IPS-20b (cell line): Measurements from ENCODE around the gene HTN3.
"Not testable (repeated sequence)": the region's sequence is repeated elsewhere in the genome, so short reads cannot be mapped to it uniquely, and the experiment has no call there.

Experiments
- H3K27ac ChIP-seq: one replicate; pipeline ENCODE4 v1.5.1; 2013; ENCODE audit warnings: low read length
- H3K27me3 ChIP-seq: 2 replicates; pipeline ENCODE4 v1.6.1; 2013; ENCODE audit warnings: mild to moderate bottlenecking, low read length, inconsistent platforms; ENCODE audit not compliant: insufficient read depth
- H3K36me3 ChIP-seq: 2 replicates; pipeline ENCODE4 v1.6.1; 2013; ENCODE audit warnings: low read depth, mild to moderate bottlenecking, inconsistent platforms, low read length, moderate library complexity; ENCODE audit not compliant: insufficient read depth
- H3K4me1 ChIP-seq: 2 replicates; pipeline ENCODE4 v1.6.1; 2013; ENCODE audit warnings: mild to moderate bottlenecking, control low read depth, inconsistent platforms, low read length, moderate library complexity; ENCODE audit not compliant: insufficient read depth
- H3K4me3 ChIP-seq: 2 replicates; pipeline ENCODE4 v1.5.1; 2013; ENCODE audit warnings: mild to moderate bottlenecking, low read length, inconsistent platforms
- H3K9ac ChIP-seq: 2 replicates; pipeline ENCODE4 v1.6.1; 2013; ENCODE audit warnings: low read depth, mild to moderate bottlenecking, inconsistent platforms, low read length, moderate library complexity
- H3K9me3 ChIP-seq: 2 replicates; pipeline ENCODE4 v1.6.1; 2013; ENCODE audit warnings: mild to moderate bottlenecking, low read depth, low read length, inconsistent platforms; ENCODE audit not compliant: insufficient read depth

The HTN3 gene

GRCh38 chr4:70028159-70028558, at the start of gene HTN3:
Gene HTN3, plus strand, starts transcription at chr4:70028459. Its CDS starts 2,282 bp downstream, at chr4:70030741.
- not testable (repeated sequence) for H3K4me3 ChIP-seq, H3K27ac ChIP-seq, H3K4me1 ChIP-seq, H3K36me3 ChIP-seq, H3K9ac ChIP-seq, H3K27me3 ChIP-seq, H3K9me3 ChIP-seq

- no peak overlapping the region for H3K27ac ChIP-seq
- no peaks in the 10 kb centered on the region for H3K36me3 ChIP-seq
- H3K9me3 ChIP-seq: no peaks in the 10 kb centered on the region
These were observed 44.2 kb upstream of the HTN3 start for GRCh38 chr4:69984030-69984443.

DNA sequence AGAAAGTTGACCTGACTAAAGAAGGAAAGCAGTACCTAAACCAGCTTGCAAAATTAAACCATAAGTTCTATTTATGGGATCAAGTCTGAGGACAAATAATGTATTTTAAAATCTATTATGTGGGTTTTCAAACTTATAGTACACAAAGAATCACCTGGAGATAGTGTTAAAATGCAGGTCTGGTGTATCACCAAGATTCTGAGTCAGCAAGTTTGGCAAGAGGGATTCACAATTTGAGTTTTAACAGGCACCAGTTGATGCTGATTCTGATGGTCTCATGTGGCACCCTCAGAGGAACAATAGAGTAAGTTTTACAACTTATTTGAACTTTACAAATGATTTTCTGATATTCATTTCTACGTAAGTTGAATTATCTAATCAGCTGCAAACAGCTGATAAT, 41.6 kb upstream of the HTN3 start:
- Histone ChIP-seq H3K27me3 (no peaks in the 10 kb centered on the region), H3K36me3 (no peaks in the 10 kb centered on the region), H3K27ac (no peak overlapping the region), H3K9ac (no peak overlapping the region), H3K4me1 (no peaks in the 10 kb centered on the region), H3K9me3 (no peaks in the 10 kb centered on the region), H3K4me3 (no peak overlapping the region)

More at GRCh38 chr4:69984030-69984443, 44.2 kb upstream of the HTN3 start:
- Histone ChIP-seq H3K4me3 (no peak overlapping the region), H3K4me1 (no peaks in the 10 kb centered on the region), H3K27me3 (no peaks in the 10 kb centered on the region), H3K9ac (no peak overlapping the region)

GRCh38 chr4:69991016-69991415, 37.2 kb upstream of the HTN3 start:
- Histone ChIP-seq H3K4me1 (no peaks in the 10 kb centered on the region), H3K27ac (no peak overlapping the region), H3K36me3 (no peaks in the 10 kb centered on the region), H3K27me3 (no peaks in the 10 kb centered on the region), H3K9ac (no peak overlapping the region), H3K9me3 (no peaks in the 10 kb centered on the region), H3K4me3 (no peak overlapping the region)

DNA sequence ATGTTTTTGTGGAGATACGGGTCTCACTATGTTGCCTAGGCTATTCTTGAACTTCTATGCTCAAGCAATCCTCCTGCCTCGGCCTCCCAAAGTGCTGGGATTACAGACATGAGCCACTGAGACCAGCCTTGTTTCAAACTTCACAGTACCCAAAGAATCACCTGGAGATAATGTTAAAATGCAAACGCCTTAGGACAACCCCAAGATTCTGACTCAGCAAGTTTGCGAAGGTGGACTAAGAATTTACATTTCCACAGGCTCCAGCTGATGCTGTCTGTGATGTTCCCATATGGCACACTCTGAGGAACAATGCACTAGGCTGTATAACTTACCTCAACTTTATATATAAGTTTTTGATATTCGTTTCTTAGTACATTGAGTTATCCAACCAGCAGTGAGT, 33.5 kb upstream of the HTN3 start:
- no peak overlapping the region for H3K4me3 ChIP-seq

GRCh38 chr4:69995526-69996016, 32.7 kb upstream of the HTN3 start, which contains the start of gene STATH:
Gene STATH, plus strand, starts transcription at chr4:69995966. Its CDS starts 2,472 bp downstream, at chr4:69998438.
- Histone ChIP-seq H3K27ac (no peak within 1 kb of the TSS), H3K27me3 (no peaks in the 10 kb centered on the region), H3K4me3 (no peak within 1 kb of the TSS), H3K36me3 (no peaks in the 10 kb centered on the region), H3K9me3 (no peaks in the 10 kb centered on the region), H3K4me1 (no peaks in the 10 kb centered on the region), H3K9ac (no peak within 1 kb of the TSS)

More for the DNA sequence above, 33.5 kb upstream of the HTN3 start:
- no peaks in the 10 kb centered on the region for H3K36me3 ChIP-seq
- no peaks in the 10 kb centered on the region for H3K9me3 ChIP-seq
- no peak overlapping the region for H3K9ac ChIP-seq
- no peaks in the 10 kb centered on the region for H3K4me1 ChIP-seq
- no peak overlapping the region for H3K27ac ChIP-seq
- no peaks in the 10 kb centered on the region for H3K27me3 ChIP-seq

GRCh38 chr4:69999420-69999819, 28.8 kb upstream of the HTN3 start:
- Histone ChIP-seq H3K9me3 (no peaks in the 10 kb centered on the region), H3K4me1 (no peaks in the 10 kb centered on the region), H3K9ac (no peak overlapping the region), H3K27me3 (no peaks in the 10 kb centered on the region), H3K4me3 (no peak overlapping the region), H3K27ac (no peak overlapping the region), H3K36me3 (no peaks in the 10 kb centered on the region)

DNA sequence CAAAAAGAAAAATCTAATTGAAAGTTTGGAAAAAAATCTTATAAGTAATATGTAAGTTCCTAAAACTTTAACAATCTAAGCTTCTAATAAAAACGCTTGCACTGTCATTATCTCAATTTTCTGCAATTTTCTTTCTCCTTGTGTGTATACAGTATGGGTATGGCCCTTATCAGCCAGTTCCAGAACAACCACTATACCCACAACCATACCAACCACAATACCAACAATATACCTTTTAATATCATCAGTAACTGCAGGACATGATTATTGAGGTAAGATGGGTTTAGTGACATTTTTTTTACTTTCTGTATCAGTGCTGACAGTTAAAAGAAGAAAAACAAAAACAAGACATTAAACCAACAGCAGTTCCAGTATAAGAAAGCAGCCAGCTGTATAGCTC, 27.5 kb upstream of the HTN3 start:
- H3K4me1 ChIP-seq: no peaks in the 10 kb centered on the region
- H3K9ac ChIP-seq: no peak overlapping the region
- no peaks in the 10 kb centered on the region for H3K36me3 ChIP-seq
- H3K27me3 ChIP-seq: no peaks in the 10 kb centered on the region
- H3K4me3 ChIP-seq: no peak overlapping the region
- H3K9me3 ChIP-seq: no peaks in the 10 kb centered on the region
- H3K27ac ChIP-seq: no peak overlapping the region

GRCh38 chr4:70002507-70002906, 25.8 kb upstream of the HTN3 start:
- no peak overlapping the region for H3K4me3 ChIP-seq
- no peaks in the 10 kb centered on the region for H3K4me1 ChIP-seq
- no peaks in the 10 kb centered on the region for H3K9me3 ChIP-seq
- no peaks in the 10 kb centered on the region for H3K27me3 ChIP-seq
- H3K36me3 ChIP-seq: no peaks in the 10 kb centered on the region
- no peak overlapping the region for H3K27ac ChIP-seq
- H3K9ac ChIP-seq: no peak overlapping the region

- H3K36me3 ChIP-seq: no peaks in the 10 kb centered on the region
- H3K27me3 ChIP-seq: no peaks in the 10 kb centered on the region
- no peak overlapping the region for H3K9ac ChIP-seq
- no peak overlapping the region for H3K27ac ChIP-seq
- H3K4me1 ChIP-seq: no peaks in the 10 kb centered on the region
- no peak overlapping the region for H3K4me3 ChIP-seq
- H3K9me3 ChIP-seq: no peaks in the 10 kb centered on the region
These were observed 19.5 kb upstream of the HTN3 start for GRCh38 chr4:70008771-70009170.

GRCh38 chr4:70019006-70019405, 9.3 kb upstream of the HTN3 start:
- not testable (repeated sequence) for H3K27me3 ChIP-seq, H3K9me3 ChIP-seq, H3K36me3 ChIP-seq, H3K27ac ChIP-seq, H3K4me1 ChIP-seq, H3K9ac ChIP-seq, H3K4me3 ChIP-seq

GRCh38 chr4:70023218-70023617, 5.0 kb upstream of the HTN3 start:
- Histone ChIP-seq H3K27ac (no peak overlapping the region), H3K27me3 (no peaks in the 10 kb centered on the region), H3K4me3 (no peak overlapping the region), H3K9me3 (no peaks in the 10 kb centered on the region), H3K9ac (no peak overlapping the region), H3K36me3 (no peaks in the 10 kb centered on the region), H3K4me1 (no peaks in the 10 kb centered on the region; the same call in 1 of the 2 replicates)
